ENCODE measurements around the gene TK1. TPM values are rescaled to one million over a fixed set of nuclear protein-coding genes. Genes with fewer than 3 reads are reported as not detected.
A peak's percentile ranks its signal among the peaks of the same experiment; 100 is the strongest.

TK1 gene
- total and polyA plus RNA-seq, 2 donors (not counting 1 experiment from before 2014, with no cell fraction given), result 2.2 to 3.8 TPM

DNA sequence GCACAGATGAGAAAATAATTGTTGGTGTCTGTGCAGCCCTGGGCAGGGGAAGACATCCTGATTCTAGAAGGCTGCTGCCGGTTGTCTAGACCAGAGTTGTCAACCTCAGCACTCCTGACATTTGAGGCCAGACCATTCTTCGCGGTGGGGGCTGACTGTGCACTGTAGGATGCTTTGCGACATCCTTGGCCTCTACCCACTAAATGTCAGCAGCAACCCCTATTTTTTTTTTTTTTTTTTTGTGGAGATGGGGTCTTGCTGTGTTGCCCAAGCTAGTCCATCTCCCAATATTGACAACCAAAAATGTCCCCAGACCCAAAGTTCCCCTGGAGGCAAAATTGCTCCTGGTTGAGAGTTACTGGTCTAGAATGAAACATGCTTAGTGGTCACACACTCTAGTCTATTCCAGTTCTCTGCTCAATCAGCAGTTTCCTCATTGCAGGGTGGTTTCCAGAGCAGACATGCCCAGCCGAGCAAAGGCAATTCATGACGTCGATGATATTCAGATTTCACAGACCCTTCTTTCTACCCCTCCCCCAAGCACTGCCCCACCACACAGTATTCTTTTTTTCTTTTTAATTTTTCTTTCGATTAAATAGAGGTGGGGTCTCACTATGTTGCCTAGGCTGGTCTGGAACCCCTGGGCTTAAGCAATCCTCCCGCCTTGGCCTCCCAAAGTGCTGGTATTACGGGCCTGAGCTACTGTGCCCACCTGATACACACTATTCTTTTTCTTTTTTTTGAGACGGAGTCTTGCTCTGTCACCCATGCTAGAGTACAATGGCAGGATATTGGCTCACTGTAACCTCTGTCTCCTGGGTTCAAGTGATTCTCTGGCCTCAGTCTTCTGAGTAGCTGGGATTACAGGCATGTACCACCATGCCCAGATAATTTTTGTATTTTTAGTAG, 31.7 kb downstream of the TK1 start:
- H3K36me3 ChIP-seq (replicated peaks in 1 of 2; ENCODE audit: control extremely low read depth in 1 of 2, control insufficient read depth in 1 of 2, extremely low read depth in 1 of 2, insufficient read depth in 2 of 2, low read length in 1 of 2), result no peaks in the 10 kb centered on the region
- DNase-seq (peak; percentile 92), ATAC-seq (ENCODE audit: low read depth) (peak; percentile 81)
- no peaks in the 10 kb centered on the region for H3K27me3 ChIP-seq (replicated peaks in 1 of 4; ENCODE audit: control extremely low read depth in 1 of 4, control insufficient read depth in 3 of 4, insufficient read depth in 4 of 4, low read length in 3 of 4)
- H3K4me3 ChIP-seq (ENCODE audit: control extremely low read depth in 1 of 5, extremely low read depth in 1 of 5, insufficient read depth in 1 of 5, low read depth in 2 of 5, low read length in 4 of 5), result peak overlapping the region in 2 of 5 experiments; percentile 1 to 11
- no peaks in the 10 kb centered on the region for H3K79me2 ChIP-seq (ENCODE audit: control insufficient read depth, insufficient read depth, low read length)
- WGBS (ENCODE audit: insufficient coverage), result 0% methylated on average over 3 of the region's 11 CpGs
- peaks cover 58 to 87% of the 10 kb centered on the region in 2 donors for H3K4me1 ChIP-seq (ENCODE audit: control insufficient read depth in 2 of 2, insufficient read depth in 2 of 2, low read length in 2 of 2)
- H2AFZ ChIP-seq (ENCODE audit: insufficient read depth, low read depth, low read length, poor library complexity, severe bottlenecking), result no peak overlapping the region
- peak overlapping the region; percentile 92 to 98 for H3K27ac ChIP-seq (ENCODE audit: low read length in 2 of 2)
- H3K4me3 Mint-ChIP-seq, result peak overlapping the region; percentile 69
- H3K4me2 ChIP-seq (replicated peaks; ENCODE audit: low read depth, low read length, poor library complexity, severe bottlenecking), result peak overlapping the region; percentile 70
- TF ChIP-seq, protein P1, sequence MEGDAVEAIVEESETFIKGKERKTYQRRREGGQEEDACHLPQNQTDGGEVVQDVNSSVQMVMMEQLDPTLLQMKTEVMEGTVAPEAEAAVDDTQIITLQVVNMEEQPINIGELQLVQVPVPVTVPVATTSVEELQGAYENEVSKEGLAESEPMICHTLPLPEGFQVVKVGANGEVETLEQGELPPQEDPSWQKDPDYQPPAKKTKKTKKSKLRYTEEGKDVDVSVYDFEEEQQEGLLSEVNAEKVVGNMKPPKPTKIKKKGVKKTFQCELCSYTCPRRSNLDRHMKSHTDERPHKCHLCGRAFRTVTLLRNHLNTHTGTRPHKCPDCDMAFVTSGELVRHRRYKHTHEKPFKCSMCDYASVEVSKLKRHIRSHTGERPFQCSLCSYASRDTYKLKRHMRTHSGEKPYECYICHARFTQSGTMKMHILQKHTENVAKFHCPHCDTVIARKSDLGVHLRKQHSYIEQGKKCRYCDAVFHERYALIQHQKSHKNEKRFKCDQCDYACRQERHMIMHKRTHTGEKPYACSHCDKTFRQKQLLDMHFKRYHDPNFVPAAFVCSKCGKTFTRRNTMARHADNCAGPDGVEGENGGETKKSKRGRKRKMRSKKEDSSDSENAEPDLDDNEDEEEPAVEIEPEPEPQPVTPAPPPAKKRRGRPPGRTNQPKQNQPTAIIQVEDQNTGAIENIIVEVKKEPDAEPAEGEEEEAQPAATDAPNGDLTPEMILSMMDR (IDR thresholded peaks at IDR 0.05), result no peak
- TF ChIP-seq EZH2 (IDR thresholded peaks at IDR 0.05; ENCODE audit: borderline replicate concordance, insufficient read depth, low read depth, low read length, poor library complexity, severe bottlenecking), result no peak
- peak overlapping the region; percentile 97 for H3K27ac Mint-ChIP-seq
- ChIA-PET CTCF (interaction anchor here (1.0 to 2.8 kb wide), 2 partner anchors 21 kb away, joined by 3 to 10 read pairs; no protein-coding TSS in a partner anchor), POLR2A (interaction anchor here (0.6 to 3.6 kb wide), 14 partner anchors 8 to 48 kb away, joined by 3 to 23 read pairs (median 4); partner anchors contain the start of genes SYNGR2 and TMC8)
- H3K9me3 Mint-ChIP-seq (ENCODE audit: insufficient read depth), result peaks cover 2% of the 10 kb centered on the region
- peaks cover 0 to 28% (median 7%) of the 10 kb centered on the region in 3 donors for H3K9me3 ChIP-seq (ENCODE audit: control extremely low read depth in 1 of 3, control insufficient read depth in 2 of 3, insufficient read depth in 1 of 3, low read length in 2 of 3)
- H4K20me1 ChIP-seq (ENCODE audit: control insufficient read depth, insufficient read depth, low read length, poor library complexity, severe bottlenecking), result no peaks in the 10 kb centered on the region
- H3K4me1 Mint-ChIP-seq, result peaks cover 65% of the 10 kb centered on the region
- intact Hi-C loops (cut with micrococcal nuclease), result loop anchor here (1.0 kb wide), 5 partner anchors 8 to 23 kb away; partner anchors contain the start of gene SYNGR2
- no peaks in the 10 kb centered on the region for H3K27me3 Mint-ChIP-seq
- no peak overlapping the region for H3K9ac ChIP-seq (ENCODE audit: low read length)
